Measurements from ENCODE around the gene TMC1. TPM values are rescaled to one million over a fixed set of nuclear protein-coding genes. Genes with fewer than 3 reads are reported as not detected.

TMC1 gene
- total and polyA plus RNA-seq, 2 of the 8 experiments (the other 6 are each of a cell fraction or from before 2014, with no cell fraction given), result 0.95 to 0.98 TPM

DNA sequence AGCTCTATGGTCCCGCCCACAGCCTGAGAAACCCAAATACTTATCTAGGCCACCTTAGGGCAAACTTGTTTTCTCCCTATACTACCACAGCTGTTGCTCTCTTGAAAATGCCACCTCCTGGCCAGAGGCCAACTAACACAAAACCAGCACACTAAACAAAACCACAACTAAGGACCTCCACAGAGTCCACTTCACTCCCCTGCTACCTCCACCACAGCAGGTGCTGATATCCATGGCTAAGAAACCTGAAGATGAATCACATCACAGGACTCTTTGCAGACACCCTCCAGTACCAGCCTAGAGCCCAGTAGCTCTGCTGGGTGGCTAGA lies 323.0 kb downstream of the TMC1 start (continued):
- TF ChIP-seq, protein P1, sequence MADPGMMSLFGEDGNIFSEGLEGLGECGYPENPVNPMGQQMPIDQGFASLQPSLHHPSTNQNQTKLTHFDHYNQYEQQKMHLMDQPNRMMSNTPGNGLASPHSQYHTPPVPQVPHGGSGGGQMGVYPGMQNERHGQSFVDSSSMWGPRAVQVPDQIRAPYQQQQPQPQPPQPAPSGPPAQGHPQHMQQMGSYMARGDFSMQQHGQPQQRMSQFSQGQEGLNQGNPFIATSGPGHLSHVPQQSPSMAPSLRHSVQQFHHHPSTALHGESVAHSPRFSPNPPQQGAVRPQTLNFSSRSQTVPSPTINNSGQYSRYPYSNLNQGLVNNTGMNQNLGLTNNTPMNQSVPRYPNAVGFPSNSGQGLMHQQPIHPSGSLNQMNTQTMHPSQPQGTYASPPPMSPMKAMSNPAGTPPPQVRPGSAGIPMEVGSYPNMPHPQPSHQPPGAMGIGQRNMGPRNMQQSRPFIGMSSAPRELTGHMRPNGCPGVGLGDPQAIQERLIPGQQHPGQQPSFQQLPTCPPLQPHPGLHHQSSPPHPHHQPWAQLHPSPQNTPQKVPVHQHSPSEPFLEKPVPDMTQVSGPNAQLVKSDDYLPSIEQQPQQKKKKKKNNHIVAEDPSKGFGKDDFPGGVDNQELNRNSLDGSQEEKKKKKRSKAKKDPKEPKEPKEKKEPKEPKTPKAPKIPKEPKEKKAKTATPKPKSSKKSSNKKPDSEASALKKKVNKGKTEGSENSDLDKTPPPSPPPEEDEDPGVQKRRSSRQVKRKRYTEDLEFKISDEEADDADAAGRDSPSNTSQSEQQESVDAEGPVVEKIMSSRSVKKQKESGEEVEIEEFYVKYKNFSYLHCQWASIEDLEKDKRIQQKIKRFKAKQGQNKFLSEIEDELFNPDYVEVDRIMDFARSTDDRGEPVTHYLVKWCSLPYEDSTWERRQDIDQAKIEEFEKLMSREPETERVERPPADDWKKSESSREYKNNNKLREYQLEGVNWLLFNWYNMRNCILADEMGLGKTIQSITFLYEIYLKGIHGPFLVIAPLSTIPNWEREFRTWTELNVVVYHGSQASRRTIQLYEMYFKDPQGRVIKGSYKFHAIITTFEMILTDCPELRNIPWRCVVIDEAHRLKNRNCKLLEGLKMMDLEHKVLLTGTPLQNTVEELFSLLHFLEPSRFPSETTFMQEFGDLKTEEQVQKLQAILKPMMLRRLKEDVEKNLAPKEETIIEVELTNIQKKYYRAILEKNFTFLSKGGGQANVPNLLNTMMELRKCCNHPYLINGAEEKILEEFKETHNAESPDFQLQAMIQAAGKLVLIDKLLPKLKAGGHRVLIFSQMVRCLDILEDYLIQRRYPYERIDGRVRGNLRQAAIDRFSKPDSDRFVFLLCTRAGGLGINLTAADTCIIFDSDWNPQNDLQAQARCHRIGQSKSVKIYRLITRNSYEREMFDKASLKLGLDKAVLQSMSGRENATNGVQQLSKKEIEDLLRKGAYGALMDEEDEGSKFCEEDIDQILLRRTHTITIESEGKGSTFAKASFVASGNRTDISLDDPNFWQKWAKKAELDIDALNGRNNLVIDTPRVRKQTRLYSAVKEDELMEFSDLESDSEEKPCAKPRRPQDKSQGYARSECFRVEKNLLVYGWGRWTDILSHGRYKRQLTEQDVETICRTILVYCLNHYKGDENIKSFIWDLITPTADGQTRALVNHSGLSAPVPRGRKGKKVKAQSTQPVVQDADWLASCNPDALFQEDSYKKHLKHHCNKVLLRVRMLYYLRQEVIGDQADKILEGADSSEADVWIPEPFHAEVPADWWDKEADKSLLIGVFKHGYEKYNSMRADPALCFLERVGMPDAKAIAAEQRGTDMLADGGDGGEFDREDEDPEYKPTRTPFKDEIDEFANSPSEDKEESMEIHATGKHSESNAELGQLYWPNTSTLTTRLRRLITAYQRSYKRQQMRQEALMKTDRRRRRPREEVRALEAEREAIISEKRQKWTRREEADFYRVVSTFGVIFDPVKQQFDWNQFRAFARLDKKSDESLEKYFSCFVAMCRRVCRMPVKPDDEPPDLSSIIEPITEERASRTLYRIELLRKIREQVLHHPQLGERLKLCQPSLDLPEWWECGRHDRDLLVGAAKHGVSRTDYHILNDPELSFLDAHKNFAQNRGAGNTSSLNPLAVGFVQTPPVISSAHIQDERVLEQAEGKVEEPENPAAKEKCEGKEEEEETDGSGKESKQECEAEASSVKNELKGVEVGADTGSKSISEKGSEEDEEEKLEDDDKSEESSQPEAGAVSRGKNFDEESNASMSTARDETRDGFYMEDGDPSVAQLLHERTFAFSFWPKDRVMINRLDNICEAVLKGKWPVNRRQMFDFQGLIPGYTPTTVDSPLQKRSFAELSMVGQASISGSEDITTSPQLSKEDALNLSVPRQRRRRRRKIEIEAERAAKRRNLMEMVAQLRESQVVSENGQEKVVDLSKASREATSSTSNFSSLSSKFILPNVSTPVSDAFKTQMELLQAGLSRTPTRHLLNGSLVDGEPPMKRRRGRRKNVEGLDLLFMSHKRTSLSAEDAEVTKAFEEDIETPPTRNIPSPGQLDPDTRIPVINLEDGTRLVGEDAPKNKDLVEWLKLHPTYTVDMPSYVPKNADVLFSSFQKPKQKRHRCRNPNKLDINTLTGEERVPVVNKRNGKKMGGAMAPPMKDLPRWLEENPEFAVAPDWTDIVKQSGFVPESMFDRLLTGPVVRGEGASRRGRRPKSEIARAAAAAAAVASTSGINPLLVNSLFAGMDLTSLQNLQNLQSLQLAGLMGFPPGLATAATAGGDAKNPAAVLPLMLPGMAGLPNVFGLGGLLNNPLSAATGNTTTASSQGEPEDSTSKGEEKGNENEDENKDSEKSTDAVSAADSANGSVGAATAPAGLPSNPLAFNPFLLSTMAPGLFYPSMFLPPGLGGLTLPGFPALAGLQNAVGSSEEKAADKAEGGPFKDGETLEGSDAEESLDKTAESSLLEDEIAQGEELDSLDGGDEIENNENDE (IDR thresholded peaks at IDR 0.05; ENCODE audit: insufficient replicate concordance, low read length), result no peak
- TF ChIP-seq FOSL1 (IDR thresholded peaks at IDR 0.05; ENCODE audit: insufficient read depth, low read depth, low read length) (no peak), CEBPB (IDR thresholded peaks at IDR 0.05; ENCODE audit: low read depth, low read length) (no peak), KDM5A (IDR thresholded peaks at IDR 0.05; ENCODE audit: low read length) (no peak), CBX5 (IDR thresholded peaks at IDR 0.05; ENCODE audit: low read depth, low read length) (no peak), YY1 (IDR thresholded peaks at IDR 0.05; ENCODE audit: low read depth, low read length) (no peak), ZNF274 (IDR thresholded peaks at IDR 0.05; ENCODE audit: borderline replicate concordance, extremely low read depth, low read length) (no peak)
- TF ChIP-seq, protein P2, sequence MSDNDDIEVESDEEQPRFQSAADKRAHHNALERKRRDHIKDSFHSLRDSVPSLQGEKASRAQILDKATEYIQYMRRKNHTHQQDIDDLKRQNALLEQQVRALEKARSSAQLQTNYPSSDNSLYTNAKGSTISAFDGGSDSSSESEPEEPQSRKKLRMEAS (IDR thresholded peaks at IDR 0.05), result no peak

Measured in H1 (cell line).